HepG2 (cell line): ENCODE data around the gene LRRC3. TPM values are rescaled to one million over a fixed set of nuclear protein-coding genes. Genes with fewer than 3 reads are reported as not detected.

Source experiments
- BORCS8-MEF2B ChIP-seq: sonication (generic); formaldehyde crosslinking; IDR thresholded peaks from 2 replicates; pipeline ENCODE4 v1.8.0; 2022; ENCODE audit warnings: mild to moderate bottlenecking, missing genetic modification reagents
- ELF4 ChIP-seq: sonication (generic); formaldehyde crosslinking; IDR thresholded peaks from 2 replicates; pipeline ENCODE4 v1.5.0; 2020; ENCODE audit warnings: missing genetic modification reagents, mild to moderate bottlenecking, moderate library complexity, borderline replicate concordance
- ETV5 ChIP-seq: IDR thresholded peaks from 2 replicates; pipeline ENCODE4 v1.6.1; 2018; ENCODE audit warnings: missing biosample characterization, missing genetic modification reagents, inconsistent platforms, borderline replicate concordance
- MTF2 ChIP-seq: sonication (generic); formaldehyde crosslinking; IDR thresholded peaks from 2 replicates; pipeline ENCODE4 v1.5.0; 2020; ENCODE audit warnings: missing genetic modification reagents, borderline replicate concordance
- NCOR1 ChIP-seq: fragments of 200-600 bp; sonication (generic); IDR thresholded peaks from 2 replicates; pipeline ENCODE4 v1.7.0; 2017; ENCODE audit warnings: antibody characterized with exemption, low read length, borderline replicate concordance
- NR2C2 ChIP-seq: sonication (generic); formaldehyde crosslinking; IDR thresholded peaks from 2 replicates; pipeline ENCODE4 v1.4.0; 2020; ENCODE audit warnings: missing genetic modification reagents, mild to moderate bottlenecking, moderate library complexity, borderline replicate concordance
- SOX5 ChIP-seq: IDR thresholded peaks from 2 replicates; pipeline ENCODE4 v1.6.1; 2016; ENCODE audit warnings: borderline replicate concordance
- SPEN ChIP-seq: sonication (generic); formaldehyde crosslinking; IDR thresholded peaks from 2 replicates; pipeline ENCODE4 v1.5.1; 2020; ENCODE audit warnings: low read depth, mild to moderate bottlenecking, missing genetic modification reagents
- SRY ChIP-seq: sonication (generic); formaldehyde crosslinking; IDR thresholded peaks from 2 replicates; pipeline ENCODE4 v1.8.0; 2022; ENCODE audit warnings: mild to moderate bottlenecking, missing genetic modification reagents
- TBX2 ChIP-seq: sonication (generic); formaldehyde crosslinking; IDR thresholded peaks from 2 replicates; pipeline ENCODE4 v1.5.0; 2020; ENCODE audit warnings: missing genetic modification reagents, mild to moderate bottlenecking, borderline replicate concordance
- ZMYM2 ChIP-seq: sonication (generic); formaldehyde crosslinking; IDR thresholded peaks from 2 replicates; pipeline ENCODE4 v1.8.0; 2022; ENCODE audit warnings: mild to moderate bottlenecking, missing genetic modification reagents
- ZNF10 ChIP-seq: sonication (generic); formaldehyde crosslinking; IDR thresholded peaks from 2 replicates; pipeline ENCODE4 v1.4.0; 2020; ENCODE audit warnings: mild to moderate bottlenecking, low read depth, missing genetic modification reagents, borderline replicate concordance
- ZNF430 ChIP-seq: sonication (generic); formaldehyde crosslinking; IDR thresholded peaks from 2 replicates; pipeline ENCODE4 v1.9.0; 2021; ENCODE audit warnings: mild to moderate bottlenecking, missing genetic modification reagents
- ZNF501 ChIP-seq: sonication (generic); formaldehyde crosslinking; IDR thresholded peaks from 2 replicates; pipeline ENCODE4 v1.5.1; 2020; ENCODE audit warnings: mild to moderate bottlenecking, moderate library complexity, missing genetic modification reagents
- ZNF552 ChIP-seq: sonication (generic); formaldehyde crosslinking; IDR thresholded peaks from 2 replicates; pipeline ENCODE4 v1.9.0; 2022; ENCODE audit warnings: missing genetic modification reagents, mild to moderate bottlenecking, borderline replicate concordance
- ZNF564 ChIP-seq: sonication (generic); formaldehyde crosslinking; IDR thresholded peaks from 2 replicates; pipeline ENCODE4 v1.8.1; 2023; ENCODE audit warnings: mild to moderate bottlenecking, missing genetic modification reagents
- ZNF772 ChIP-seq: sonication (generic); formaldehyde crosslinking; IDR thresholded peaks from 2 replicates; pipeline ENCODE4 v1.5.0; 2020; ENCODE audit warnings: mild to moderate bottlenecking, missing genetic modification reagents
- ZNF788 ChIP-seq: sonication (generic); formaldehyde crosslinking; IDR thresholded peaks from 2 replicates; pipeline ENCODE4 v1.5.0; 2020; ENCODE audit warnings: mild to moderate bottlenecking, missing genetic modification reagents, borderline replicate concordance
- polyA plus RNA-seq, 8 experiments: library from polyadenylated mRNA; depleted of rRNA in 3 of 8; stranded (reverse) in 7 of 8; unstranded in 1 of 8; fragments of >200 nt; fragmentation: Illumina TruSeq in 4 of 8; extraction: Trizol in 4 of 8; gene quantifications; 2 replicates each; pipeline versions ENCODE4 v1.2.1 to v1.2.3, GENCODE V29; 2011 to 2016; ENCODE audit warnings: low read depth in 4 of 8, missing spikeins in 1 of 8, mixed read lengths in 1 of 8; ENCODE audit not compliant: insufficient read depth in 1 of 8
- total RNA-seq, 5 experiments: library from RNA; depleted of rRNA; stranded (reverse); fragments of >200 nt; fragmentation: Illumina TruSeq; extraction: Trizol; gene quantifications; 2 replicates each; pipeline ENCODE4 v1.2.3, GENCODE V29; 2016; ENCODE audit warnings: low read depth in 1 of 5
- TF ChIP-seq, protein P1 (sequence below): sonication (generic); formaldehyde crosslinking; IDR thresholded peaks from 2 replicates; pipeline ENCODE4 v1.4.0; 2020; ENCODE audit warnings: mild to moderate bottlenecking, missing genetic modification reagents
- TF ChIP-seq, protein P2 (sequence below): sonication (generic); formaldehyde crosslinking; IDR thresholded peaks from 2 replicates; pipeline ENCODE4 v1.5.0; 2020; ENCODE audit warnings: mild to moderate bottlenecking, missing genetic modification reagents
- TF ChIP-seq, protein P3 (sequence below): sonication (generic); formaldehyde crosslinking; IDR thresholded peaks from 2 replicates; pipeline ENCODE4 v1.4.0; 2020; ENCODE audit warnings: missing genetic modification reagents

Gene LRRC3
- total and polyA plus RNA-seq, 2 of the 13 experiments (the other 11 are each of a cell fraction or from before 2014, with no cell fraction given): 4.8 to 16.5 TPM

DNA sequence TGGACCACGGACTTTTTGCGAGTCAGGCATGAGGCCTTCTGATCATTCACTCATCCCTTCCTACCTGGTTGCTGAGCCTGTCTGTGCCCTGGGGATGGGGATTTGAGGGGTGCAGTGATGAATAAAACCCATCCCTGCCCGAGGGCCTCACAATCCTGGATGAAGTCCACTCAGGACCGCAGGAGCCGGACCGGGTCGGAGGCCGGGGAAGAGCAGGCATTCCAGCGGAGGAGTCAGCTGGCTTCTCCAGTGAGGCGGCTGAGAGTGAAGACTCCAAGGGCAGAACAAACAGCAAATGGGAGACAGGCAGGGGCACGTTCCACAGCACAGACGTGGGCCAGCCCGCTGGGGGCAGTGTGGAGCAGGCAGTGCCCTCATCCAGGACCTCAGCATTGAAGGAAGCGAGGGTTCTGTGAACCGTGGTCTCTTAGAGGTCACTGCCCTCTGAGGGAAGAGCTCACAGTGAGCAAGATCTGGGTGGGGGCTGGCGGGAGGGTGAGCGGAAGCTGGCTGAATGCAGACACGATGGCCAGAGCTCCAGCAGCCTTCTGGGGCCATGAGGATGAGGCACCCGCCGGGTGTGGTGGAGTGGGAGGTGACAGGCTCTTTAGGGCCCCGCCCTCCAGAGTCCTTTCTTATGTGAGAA, 10.9 kb upstream of the LRRC3 start (continued):
- TF ChIP-seq, protein P1, sequence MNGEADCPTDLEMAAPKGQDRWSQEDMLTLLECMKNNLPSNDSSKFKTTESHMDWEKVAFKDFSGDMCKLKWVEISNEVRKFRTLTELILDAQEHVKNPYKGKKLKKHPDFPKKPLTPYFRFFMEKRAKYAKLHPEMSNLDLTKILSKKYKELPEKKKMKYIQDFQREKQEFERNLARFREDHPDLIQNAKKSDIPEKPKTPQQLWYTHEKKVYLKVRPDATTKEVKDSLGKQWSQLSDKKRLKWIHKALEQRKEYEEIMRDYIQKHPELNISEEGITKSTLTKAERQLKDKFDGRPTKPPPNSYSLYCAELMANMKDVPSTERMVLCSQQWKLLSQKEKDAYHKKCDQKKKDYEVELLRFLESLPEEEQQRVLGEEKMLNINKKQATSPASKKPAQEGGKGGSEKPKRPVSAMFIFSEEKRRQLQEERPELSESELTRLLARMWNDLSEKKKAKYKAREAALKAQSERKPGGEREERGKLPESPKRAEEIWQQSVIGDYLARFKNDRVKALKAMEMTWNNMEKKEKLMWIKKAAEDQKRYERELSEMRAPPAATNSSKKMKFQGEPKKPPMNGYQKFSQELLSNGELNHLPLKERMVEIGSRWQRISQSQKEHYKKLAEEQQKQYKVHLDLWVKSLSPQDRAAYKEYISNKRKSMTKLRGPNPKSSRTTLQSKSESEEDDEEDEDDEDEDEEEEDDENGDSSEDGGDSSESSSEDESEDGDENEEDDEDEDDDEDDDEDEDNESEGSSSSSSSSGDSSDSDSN (CRISPR knock-in tag): peak; percentile 37; the same call in 1 of the 2 replicates
- TF ChIP-seq SRY (no peak), ZNF772 (0 out of 2 replicates have a peak, but pooled peaks have one; percentile 20), ZNF552 (CRISPR knock-in tag) (no peak), NCOR1 (no peak), NR2C2 (CRISPR knock-in tag) (peak; percentile 66), MTF2 (CRISPR knock-in tag) (no peak), ZNF788 (CRISPR knock-in tag) (peak; percentile 66; the same call in 1 of the 2 replicates), ELF4 (CRISPR knock-in tag) (no peak), ZMYM2 (CRISPR knock-in tag) (peak; percentile 95), ZNF564 (CRISPR knock-in tag) (0 out of 2 replicates have a peak, but pooled peaks have one; percentile 28), ETV5 (peak; percentile 70), ZNF10 (CRISPR knock-in tag) (no peak), TBX2 (CRISPR knock-in tag) (peak; percentile 69; the same call in 1 of the 2 replicates), SPEN (peak; percentile 65), BORCS8-MEF2B (peak; percentile 29; the same call in 1 of the 2 replicates), ZNF501 (CRISPR knock-in tag) (peak; percentile 77), SOX5 (CRISPR knock-in tag) (peak; percentile 33; the same call in 1 of the 2 replicates), ZNF430 (CRISPR knock-in tag) (no peak)
- TF ChIP-seq, protein P2, sequence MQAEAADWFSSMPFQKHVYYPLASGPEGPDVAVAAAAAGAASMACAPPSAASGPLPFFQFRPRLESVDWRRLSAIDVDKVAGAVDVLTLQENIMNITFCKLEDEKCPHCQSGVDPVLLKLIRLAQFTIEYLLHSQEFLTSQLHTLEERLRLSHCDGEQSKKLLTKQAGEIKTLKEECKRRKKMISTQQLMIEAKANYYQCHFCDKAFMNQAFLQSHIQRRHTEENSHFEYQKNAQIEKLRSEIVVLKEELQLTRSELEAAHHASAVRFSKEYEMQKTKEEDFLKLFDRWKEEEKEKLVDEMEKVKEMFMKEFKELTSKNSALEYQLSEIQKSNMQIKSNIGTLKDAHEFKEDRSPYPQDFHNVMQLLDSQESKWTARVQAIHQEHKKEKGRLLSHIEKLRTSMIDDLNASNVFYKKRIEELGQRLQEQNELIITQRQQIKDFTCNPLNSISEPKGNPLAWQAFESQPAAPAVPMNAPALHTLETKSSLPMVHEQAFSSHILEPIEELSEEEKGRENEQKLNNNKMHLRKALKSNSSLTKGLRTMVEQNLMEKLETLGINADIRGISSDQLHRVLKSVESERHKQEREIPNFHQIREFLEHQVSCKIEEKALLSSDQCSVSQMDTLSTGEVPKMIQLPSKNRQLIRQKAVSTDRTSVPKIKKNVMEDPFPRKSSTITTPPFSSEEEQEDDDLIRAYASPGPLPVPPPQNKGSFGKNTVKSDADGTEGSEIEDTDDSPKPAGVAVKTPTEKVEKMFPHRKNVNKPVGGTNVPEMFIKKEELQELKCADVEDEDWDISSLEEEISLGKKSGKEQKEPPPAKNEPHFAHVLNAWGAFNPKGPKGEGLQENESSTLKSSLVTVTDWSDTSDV (CRISPR knock-in tag): 0 out of 2 replicates have a peak, but pooled peaks have one; percentile 26
- TF ChIP-seq, protein P3, sequence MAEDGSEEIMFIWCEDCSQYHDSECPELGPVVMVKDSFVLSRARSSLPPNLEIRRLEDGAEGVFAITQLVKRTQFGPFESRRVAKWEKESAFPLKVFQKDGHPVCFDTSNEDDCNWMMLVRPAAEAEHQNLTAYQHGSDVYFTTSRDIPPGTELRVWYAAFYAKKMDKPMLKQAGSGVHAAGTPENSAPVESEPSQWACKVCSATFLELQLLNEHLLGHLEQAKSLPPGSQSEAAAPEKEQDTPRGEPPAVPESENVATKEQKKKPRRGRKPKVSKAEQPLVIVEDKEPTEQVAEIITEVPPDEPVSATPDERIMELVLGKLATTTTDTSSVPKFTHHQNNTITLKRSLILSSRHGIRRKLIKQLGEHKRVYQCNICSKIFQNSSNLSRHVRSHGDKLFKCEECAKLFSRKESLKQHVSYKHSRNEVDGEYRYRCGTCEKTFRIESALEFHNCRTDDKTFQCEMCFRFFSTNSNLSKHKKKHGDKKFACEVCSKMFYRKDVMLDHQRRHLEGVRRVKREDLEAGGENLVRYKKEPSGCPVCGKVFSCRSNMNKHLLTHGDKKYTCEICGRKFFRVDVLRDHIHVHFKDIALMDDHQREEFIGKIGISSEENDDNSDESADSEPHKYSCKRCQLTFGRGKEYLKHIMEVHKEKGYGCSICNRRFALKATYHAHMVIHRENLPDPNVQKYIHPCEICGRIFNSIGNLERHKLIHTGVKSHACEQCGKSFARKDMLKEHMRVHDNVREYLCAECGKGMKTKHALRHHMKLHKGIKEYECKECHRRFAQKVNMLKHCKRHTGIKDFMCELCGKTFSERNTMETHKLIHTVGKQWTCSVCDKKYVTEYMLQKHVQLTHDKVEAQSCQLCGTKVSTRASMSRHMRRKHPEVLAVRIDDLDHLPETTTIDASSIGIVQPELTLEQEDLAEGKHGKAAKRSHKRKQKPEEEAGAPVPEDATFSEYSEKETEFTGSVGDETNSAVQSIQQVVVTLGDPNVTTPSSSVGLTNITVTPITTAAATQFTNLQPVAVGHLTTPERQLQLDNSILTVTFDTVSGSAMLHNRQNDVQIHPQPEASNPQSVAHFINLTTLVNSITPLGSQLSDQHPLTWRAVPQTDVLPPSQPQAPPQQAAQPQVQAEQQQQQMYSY: 0 out of 2 replicates have a peak, but pooled peaks have one; percentile 14
